Adrenal gland (tissue), 12 donors: Measurements from ENCODE around the gene TMEM273. TPM values are rescaled to one million over a fixed set of nuclear protein-coding genes. Genes with fewer than 3 reads are reported as not detected.

Experiments
- DNase-seq, 7 donors: peaks; one replicate each; pipeline ENCODE4 v3.0.0-alpha.2; 2019 to 2020
- H3K27ac ChIP-seq, 5 donors: fragments of 200-600 bp; sonication (generic) in 4 of 5; 1 replicate in 3 of 5; 2 replicates in 2 of 5; pipeline versions ENCODE4 v1.5.1 to v1.8.0; 2016 to 2020; ENCODE audit warnings: mild to moderate bottlenecking in 1 of 5
- H3K27me3 ChIP-seq: fragments of 200-600 bp; 2 replicates; pipeline ENCODE4 v1.8.0; 2021
- H3K36me3 ChIP-seq, 2 donors: fragments of 200-600 bp; replicated peaks in 1 of 2; 1 replicate in 1 of 2; 2 replicates in 1 of 2; pipeline versions ENCODE4 v1.5.1 to v1.8.0; 2018 to 2022
- H3K4me1 ChIP-seq, 2 donors: fragments of 200-600 bp; replicated peaks in 1 of 2; 1 replicate in 1 of 2; 2 replicates in 1 of 2; pipeline versions ENCODE4 v1.5.1 to v1.8.0; 2018 to 2021
- H3K4me3 ChIP-seq, 4 donors: fragments of 200-600 bp; sonication (generic) in 3 of 4; one replicate each; pipeline ENCODE4 v1.5.1; 2016 to 2018
- H3K9me3 ChIP-seq, 3 donors: fragments of 200-600 bp; sonication (generic) in 1 of 3; replicated peaks in 1 of 3; 1 replicate in 2 of 3; 2 replicates in 1 of 3; pipeline versions ENCODE4 v1.5.1 to v1.8.0; 2016 to 2021
- POLR2A ChIP-seq, 2 donors: fragments of 450-650 bp; IDR thresholded peaks; one replicate each; pipeline ENCODE4 v1.6.1; 2017; ENCODE audit warnings: antibody characterized with exemption in 2 of 2, mild to moderate bottlenecking in 2 of 2, moderate library complexity in 1 of 2
- WGBS, 4 donors: extraction: QIAGEN DNeasy Blood & Tissue Kit in 2 of 4; methylation state at CpG; one replicate each; pipeline versions ENCODE4 v1.1.5 to v1.1.7; 2013 to 2017; 5-methylcytosine and 5-hydroxymethylcytosine counted together
- intact Hi-C, 2 donors: fragments of 100-400 bp; cut with DNase I; formaldehyde crosslinking; loops; one replicate each; pipeline versions ENCODE4 v1.14.1 to v1.15.0; 2022 to 2023
- polyA plus RNA-seq, 3 donors: library from polyadenylated mRNA; stranded (reverse); fragments of 200-250 nt in 2 of 3; fragments of 350-450 nt in 1 of 3; fragmentation: Illumina TruSeq in 1 of 3; extraction: RNeasy Lipid Tissue Mini Kit (QIAGEN cat#74804) in 1 of 3; gene quantifications; one replicate each; pipeline ENCODE4 v1.2.3, GENCODE V29; 2013 to 2014
- total RNA-seq, 9 donors: library from RNA; depleted of rRNA in 4 of 9; stranded (reverse); fragments of >200 nt in 4 of 9; fragments of 120-200 nt in 1 of 9; fragmentation: NEBNext Ultra II Directional in 1 of 9; extraction: Animal tissue kit (Norgen Biotek cat#: 25700) in 1 of 9; gene quantifications; one replicate each; pipeline versions ENCODE4 v1.1.0 to v1.2.4, GENCODE V29; 2013 to 2023
- TF ChIP-seq, protein P1 (sequence below), 6 experiments: fragments of 450-650 bp in 4 of 6; fragments of 200-600 bp in 2 of 6; sonication (generic) in 1 of 6; IDR thresholded peaks; 1 replicate in 5 of 6; 2 replicates in 1 of 6; pipeline versions ENCODE4 v1.5.1 to v1.8.0; 2016 to 2021; ENCODE audit warnings: antibody characterized with exemption in 6 of 6, mild to moderate bottlenecking in 2 of 6, moderate library complexity in 1 of 6
- donor health status: healthy with polysubstance abuse.
- donor health status: Bipolar disorder and iron deficiency.
- donor health status: DM: yes; HTN: yes; CAD: no.
- donor health status: DM: no; HTN: no; CAD: no.
- donor health status: DM: no; HTN: no; CAD: no.
- donor health status: DM: yes; HTN: yes; CAD: no.

TMEM273 gene
- total and polyA plus RNA-seq, 12 donors: 2.0 to 10.0 (median 5.8) TPM; not detected in 1

DNA sequence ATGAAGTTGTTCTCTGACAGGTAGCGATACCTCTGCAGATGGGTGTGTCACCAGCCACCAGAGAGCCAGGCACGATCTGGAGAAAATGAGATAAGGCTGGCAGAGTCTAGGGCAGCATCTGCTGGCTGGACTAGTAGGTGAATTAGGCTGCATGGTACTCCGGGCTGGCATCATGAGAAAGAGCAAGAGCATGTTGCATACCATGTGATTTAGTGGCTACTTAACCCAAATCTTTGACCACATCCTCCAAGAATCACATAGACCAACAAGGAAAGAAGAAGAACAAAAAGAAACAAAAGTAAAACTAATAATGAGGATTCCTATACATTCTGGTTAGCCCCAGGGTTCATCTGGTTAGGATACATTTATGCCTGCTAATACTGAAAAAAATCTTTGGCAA lies 31.0 kb downstream of the TMEM273 start:
- peak in 1 of 7 donors; percentile 37 for DNase-seq
- intact Hi-C loops: no loop called here
- Histone ChIP-seq H3K36me3 (no peaks in the 10 kb centered on the region), H3K4me3 (no peak overlapping the region), H3K27ac (no peak overlapping the region), H3K27me3 (no peaks in the 10 kb centered on the region), H3K9me3 (no peaks in the 10 kb centered on the region), H3K4me1 (no peaks in the 10 kb centered on the region)
- TF ChIP-seq, protein P1, sequence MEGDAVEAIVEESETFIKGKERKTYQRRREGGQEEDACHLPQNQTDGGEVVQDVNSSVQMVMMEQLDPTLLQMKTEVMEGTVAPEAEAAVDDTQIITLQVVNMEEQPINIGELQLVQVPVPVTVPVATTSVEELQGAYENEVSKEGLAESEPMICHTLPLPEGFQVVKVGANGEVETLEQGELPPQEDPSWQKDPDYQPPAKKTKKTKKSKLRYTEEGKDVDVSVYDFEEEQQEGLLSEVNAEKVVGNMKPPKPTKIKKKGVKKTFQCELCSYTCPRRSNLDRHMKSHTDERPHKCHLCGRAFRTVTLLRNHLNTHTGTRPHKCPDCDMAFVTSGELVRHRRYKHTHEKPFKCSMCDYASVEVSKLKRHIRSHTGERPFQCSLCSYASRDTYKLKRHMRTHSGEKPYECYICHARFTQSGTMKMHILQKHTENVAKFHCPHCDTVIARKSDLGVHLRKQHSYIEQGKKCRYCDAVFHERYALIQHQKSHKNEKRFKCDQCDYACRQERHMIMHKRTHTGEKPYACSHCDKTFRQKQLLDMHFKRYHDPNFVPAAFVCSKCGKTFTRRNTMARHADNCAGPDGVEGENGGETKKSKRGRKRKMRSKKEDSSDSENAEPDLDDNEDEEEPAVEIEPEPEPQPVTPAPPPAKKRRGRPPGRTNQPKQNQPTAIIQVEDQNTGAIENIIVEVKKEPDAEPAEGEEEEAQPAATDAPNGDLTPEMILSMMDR (IDR thresholded peaks at IDR 0.05): no peak
- no peak for TF ChIP-seq POLR2A (IDR thresholded peaks at IDR 0.05)
- WGBS, 4 donors: 84 to 98% (median 94%) methylated on average over 3 of the region's 3 CpGs

DNA sequence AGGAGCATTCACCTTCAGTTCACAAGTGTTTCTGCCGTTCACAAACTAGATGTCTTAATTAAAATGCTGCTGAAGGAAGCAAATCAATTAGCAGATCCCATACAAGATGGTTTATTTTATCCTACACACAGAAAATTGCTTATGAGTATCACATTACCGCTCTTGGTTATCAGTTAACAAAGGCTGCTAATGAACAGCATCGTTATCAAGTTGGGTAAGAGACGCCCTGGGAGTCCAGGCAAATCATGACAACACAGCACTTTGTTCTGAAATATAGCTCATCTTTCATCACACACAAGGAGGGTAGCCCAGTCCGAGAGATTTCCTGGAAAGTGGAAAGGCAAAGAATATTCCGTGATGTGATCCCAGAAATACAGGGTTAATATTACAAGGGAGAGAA lies 33.5 kb downstream of the TMEM273 start:
- intact Hi-C loops: no loop called here
- no peak for TF ChIP-seq POLR2A (IDR thresholded peaks at IDR 0.05)
- TF ChIP-seq, protein P1 (IDR thresholded peaks at IDR 0.05): no peak
- 88 to 92% (median 89%) methylated on average over 6 of the region's 6 CpGs for WGBS, 4 donors

DNA sequence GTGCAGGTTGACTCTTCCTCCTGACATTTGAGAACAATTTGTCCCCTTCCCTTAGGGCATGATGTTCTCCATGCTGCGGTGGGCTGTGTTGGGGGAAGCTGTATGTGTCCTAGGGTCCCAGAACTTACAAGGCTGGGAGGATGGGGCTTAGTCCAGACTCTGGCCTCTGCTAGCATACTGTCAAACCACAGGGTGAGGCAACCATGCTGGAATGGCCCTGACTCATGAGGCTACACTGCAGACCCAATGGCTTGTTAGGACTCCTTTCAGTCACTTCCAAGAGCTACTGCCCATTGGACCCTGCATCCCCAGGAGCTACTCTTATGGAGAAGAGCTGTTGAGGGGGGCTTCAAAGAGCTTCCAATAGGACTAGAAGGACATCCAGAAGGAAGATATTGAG lies 34.2 kb downstream of the TMEM273 start:
- 91 to 100% (median 100%) methylated on average over 1 of the region's 1 CpG; no CpG with 5 or more reads in 1 of the 4 donors for WGBS, 4 donors
- no peaks in the 10 kb centered on the region for H3K4me1 ChIP-seq
- intact Hi-C loops: no loop called here
- no peaks in the 10 kb centered on the region for H3K9me3 ChIP-seq
- H3K4me3 ChIP-seq: no peak overlapping the region
- H3K27me3 ChIP-seq: no peaks in the 10 kb centered on the region
- no peak for DNase-seq
- no peak overlapping the region for H3K27ac ChIP-seq
- TF ChIP-seq, protein P1 (IDR thresholded peaks at IDR 0.05): no peak
- TF ChIP-seq POLR2A (IDR thresholded peaks at IDR 0.05): no peak
- no peaks in the 10 kb centered on the region for H3K36me3 ChIP-seq

More for the DNA sequence above, 33.5 kb downstream of the TMEM273 start:
- H3K27me3 ChIP-seq: no peaks in the 10 kb centered on the region
- H3K36me3 ChIP-seq: no peaks in the 10 kb centered on the region
- no peaks in the 10 kb centered on the region for H3K4me1 ChIP-seq
- no peak overlapping the region for H3K27ac ChIP-seq
- DNase-seq: no peak
- no peak overlapping the region for H3K4me3 ChIP-seq
- no peaks in the 10 kb centered on the region for H3K9me3 ChIP-seq

DNA sequence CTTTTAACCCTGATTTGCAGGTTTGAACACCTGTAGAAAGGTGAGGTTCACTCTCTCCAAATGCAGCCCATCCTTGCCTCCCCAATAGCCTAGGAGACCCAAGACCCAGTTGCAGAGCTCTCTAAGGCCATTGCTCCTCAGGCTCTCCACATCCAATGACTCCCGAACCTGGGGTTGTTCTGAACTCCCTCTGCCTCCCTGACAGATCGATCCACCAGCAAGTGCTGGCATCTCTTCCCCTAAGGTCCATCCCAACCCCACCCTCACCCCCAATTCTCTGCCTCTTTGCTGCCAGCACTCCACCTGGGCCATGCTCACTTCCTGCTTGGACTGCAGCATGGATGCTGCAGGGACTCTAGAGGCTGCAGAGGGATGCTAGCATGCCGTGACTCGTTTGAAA lies 35.1 kb downstream of the TMEM273 start:
- no peaks in the 10 kb centered on the region for H3K27me3 ChIP-seq
- intact Hi-C loops: no loop called here
- no peaks in the 10 kb centered on the region for H3K36me3 ChIP-seq
- no peak for DNase-seq
- TF ChIP-seq, protein P1 (IDR thresholded peaks at IDR 0.05): no peak
- no peak for TF ChIP-seq POLR2A (IDR thresholded peaks at IDR 0.05)
- no peaks in the 10 kb centered on the region for H3K9me3 ChIP-seq
- H3K4me3 ChIP-seq: no peak overlapping the region
- no peaks in the 10 kb centered on the region for H3K4me1 ChIP-seq
- WGBS, 4 donors: 60 to 85% (median 71%) methylated on average over 4 of the region's 4 CpGs
- no peak overlapping the region for H3K27ac ChIP-seq
